Loucy (cell line): Measurements from ENCODE around the gene FGD5.

Source experiments
- CTCF ChIP-seq: fragments of 200-600 bp; sonication (generic); conservative IDR thresholded peaks from 2 replicates; pipeline ENCODE4 v1.5.1; 2014; ENCODE audit warnings: mild to moderate bottlenecking, antibody characterized with exemption, low read length
- EZH2phosphoT487 ChIP-seq: fragments of 200-600 bp; IDR thresholded peaks from 2 replicates; pipeline ENCODE4 v1.6.1; 2018; ENCODE audit warnings: antibody characterized with exemption, mild to moderate bottlenecking, moderate library complexity, borderline replicate concordance

DNA sequence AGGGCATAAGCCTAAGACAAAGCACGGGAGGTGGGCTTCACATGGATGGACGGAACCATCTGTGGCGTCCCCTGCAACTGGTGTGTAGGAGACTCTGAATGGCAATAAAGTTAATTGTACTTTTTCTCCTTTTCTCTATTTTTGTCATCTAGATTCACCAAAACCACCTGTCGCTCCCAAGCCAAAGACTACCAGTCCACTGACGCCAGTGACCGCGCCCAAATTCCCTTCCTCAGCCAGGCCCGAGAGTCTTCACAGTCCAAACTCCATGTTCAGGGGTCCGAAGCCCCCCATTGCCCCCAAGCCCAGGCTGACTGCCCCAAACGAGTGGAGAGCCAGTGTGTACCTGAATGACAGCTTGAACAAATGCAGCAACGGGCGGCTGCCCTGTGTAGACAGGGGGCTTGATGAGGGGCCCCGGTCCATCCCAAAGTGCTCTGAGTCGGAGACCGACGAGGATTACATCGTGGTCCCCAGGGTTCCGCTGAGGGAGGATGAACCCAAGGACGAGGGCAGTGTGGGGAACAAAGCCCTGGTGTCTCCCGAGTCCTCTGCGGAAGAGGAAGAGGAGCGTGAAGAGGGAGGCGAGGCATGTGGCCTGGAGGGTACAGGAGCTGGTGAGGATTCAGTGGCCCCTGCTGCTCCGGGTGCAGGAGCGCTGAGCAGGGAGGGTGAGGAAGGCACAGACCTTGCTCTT, at the start of gene FGD5:
- TF ChIP-seq CTCF = no peak
- TF ChIP-seq EZH2phosphoT487 = no peak
